T47D (cell line): ENCODE measurements around the gene ZNF57.
"Not testable (repeated sequence)": the region's sequence is repeated elsewhere in the genome, so short reads cannot be mapped to it uniquely, and the experiment has no call there.

Source experiments
- DNase-seq, 2 experiments: peaks; one replicate each; pipeline versions ENCODE4 v3.0.0 to v3.0.0-alpha.2; 2011 to 2012; ENCODE audit warnings: low read depth in 1 of 2, low spot score in 1 of 2
- JUND ChIP-seq: IDR thresholded peaks from 2 replicates; pipeline ENCODE4 v1.6.1; 2012; ENCODE audit warnings: low read depth
- in situ Hi-C: cut with HindIII; loops from 2 replicates; pipeline ENCODE4 v1.10.0; 2016; ENCODE audit warnings: low sequenced_read_pairs, low pct_unique_long_range_greater_than_20kb

The ZNF57 gene

GRCh38 chr19:2950286-2951124 lies 49.8 kb downstream of the ZNF57 start:
- in situ Hi-C loops = no loop called here
- TF ChIP-seq JUND = no peak
- peak; percentile 89 to 99 for DNase-seq

GRCh38 chr19:2952953-2953481 lies 52.3 kb downstream of the ZNF57 start:
- peak; percentile 36 to 96 for DNase-seq
- in situ Hi-C loops = no loop called here
- TF ChIP-seq JUND = peak; percentile 52; the same call in 1 of the 2 replicates

- in situ Hi-C loops = no loop called here
- no peak for DNase-seq
- TF ChIP-seq JUND = no peak
Measured at GRCh38 chr19:2957160-2957559, 56.4 kb downstream of the ZNF57 start.

GRCh38 chr19:2960120-2960519 lies 59.4 kb downstream of the ZNF57 start:
- no peak for TF ChIP-seq JUND
- DNase-seq = no peak
- in situ Hi-C loops = no loop called here

- in situ Hi-C loops = no loop called here
- no peak for TF ChIP-seq JUND
- DNase-seq = peak; percentile 46 to 89
Measured at GRCh38 chr19:2962018-2962670, 61.4 kb downstream of the ZNF57 start.

GRCh38 chr19:2963122-2963521 lies 62.4 kb downstream of the ZNF57 start:
- no peak for DNase-seq
- in situ Hi-C loops = no loop called here
- no peak for TF ChIP-seq JUND

- in situ Hi-C loops, DNase-seq: not testable (repeated sequence)
Measured at GRCh38 chr19:2963631-2964030, 62.9 kb downstream of the ZNF57 start.

GRCh38 chr19:2964874-2965273 lies 64.1 kb downstream of the ZNF57 start:
- TF ChIP-seq JUND = no peak
- no peak for DNase-seq
- in situ Hi-C loops = no loop called here

GRCh38 chr19:2967972-2968371 lies 67.2 kb downstream of the ZNF57 start:
- no peak for DNase-seq
- in situ Hi-C loops = no loop called here
- TF ChIP-seq JUND = no peak
